NCI-H128 (cell line): ENCODE measurements around the gene RARB.

Experiments
- DNase-seq: peaks from one replicate; lab custom pipeline; 2025; ENCODE audit not compliant: unreplicated experiment; lab: John Stamatoyannopoulos, UW

RARB gene

DNA sequence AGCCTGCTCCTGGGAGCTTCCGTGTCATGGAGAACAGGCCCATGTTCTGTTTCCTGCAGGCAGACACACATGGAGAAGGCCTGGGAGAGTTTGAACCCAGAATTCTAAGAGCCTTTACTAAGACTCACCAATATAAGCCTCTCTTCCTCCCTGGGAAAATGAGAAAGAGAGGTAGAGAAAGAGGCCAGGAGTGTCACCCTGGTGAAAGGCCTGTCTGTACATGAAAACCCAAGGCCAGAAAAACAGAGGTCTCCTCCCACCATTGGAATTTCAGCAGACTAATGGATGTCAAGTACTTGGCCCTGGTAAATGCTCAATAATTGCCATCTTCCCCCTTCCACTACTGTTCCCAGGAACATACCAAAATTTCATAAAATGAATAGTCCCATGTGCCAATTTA lies 119.0 kb downstream of the RARB start:
- no peak for DNase-seq

DNA sequence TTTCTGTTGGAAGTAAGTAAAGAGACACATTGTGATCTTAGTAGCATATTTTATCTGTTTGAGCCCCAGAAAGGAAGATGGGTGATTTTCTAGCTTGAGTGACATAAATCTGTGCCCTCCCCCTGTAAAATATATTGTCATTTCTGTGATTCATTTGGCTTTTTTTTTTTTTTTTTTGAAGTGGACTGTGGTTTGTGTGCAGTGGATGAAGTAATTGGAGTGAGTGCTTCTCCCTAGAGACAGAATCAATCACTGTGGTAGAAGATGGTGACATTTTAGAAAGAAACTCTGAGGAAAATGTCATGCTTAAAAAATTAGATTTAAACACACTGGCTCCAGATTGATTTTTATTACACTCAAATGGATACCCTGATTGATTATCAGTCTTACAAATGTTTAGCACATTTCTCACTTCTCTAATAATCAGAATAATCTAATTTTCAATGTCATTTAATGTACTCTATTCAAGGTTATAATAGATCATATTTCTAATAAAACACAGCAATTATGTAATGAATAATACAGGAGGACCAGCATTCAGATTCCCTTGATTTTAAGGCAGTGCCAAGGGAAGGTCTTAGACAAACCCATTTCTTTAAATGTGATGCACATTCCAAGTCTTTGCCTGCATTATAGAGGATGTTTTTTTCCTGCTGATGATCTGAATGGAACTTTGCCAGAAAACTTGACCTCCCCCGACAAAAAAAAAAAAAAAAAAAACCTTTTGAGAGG lies 120.0 kb downstream of the RARB start:
- no peak for DNase-seq

DNA sequence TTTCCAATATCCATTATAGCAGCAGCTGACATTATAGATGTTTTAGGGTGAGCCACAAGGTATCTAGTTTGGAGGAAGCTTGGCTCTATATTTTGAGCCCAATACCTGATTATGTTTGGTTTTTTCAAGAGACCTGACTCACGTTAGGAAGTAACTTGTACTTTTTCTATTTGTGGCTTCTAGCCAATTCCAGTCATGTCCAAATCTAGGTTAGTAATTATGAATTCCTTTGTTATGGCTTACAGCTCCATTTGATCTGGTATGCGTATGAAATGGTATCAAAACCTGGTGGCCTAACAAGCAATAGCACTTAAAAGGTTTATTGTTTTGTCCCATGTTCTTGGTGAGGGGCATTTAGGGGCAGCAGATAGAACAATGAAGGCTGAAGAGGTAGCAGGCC lies 120.8 kb downstream of the RARB start:
- DNase-seq, result no peak

DNA sequence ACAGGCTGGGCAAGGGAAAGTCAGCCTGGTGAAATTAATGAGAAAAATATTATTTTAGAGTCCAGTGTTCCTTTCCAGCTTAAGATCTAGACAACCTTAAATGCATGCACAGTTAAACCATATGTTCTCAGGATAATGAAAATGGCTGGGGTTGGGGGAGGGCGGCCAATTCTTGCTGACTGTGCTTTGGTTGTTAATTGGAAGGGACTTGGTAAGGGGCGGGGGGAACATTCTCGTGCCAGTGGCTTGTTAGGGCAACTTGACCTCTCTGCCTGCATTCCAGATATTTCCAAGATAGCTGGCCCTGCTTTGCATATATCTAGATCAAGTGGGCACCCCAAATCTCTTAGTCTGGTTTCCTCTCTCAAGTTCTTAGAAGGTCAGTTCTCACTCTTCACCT lies 124.2 kb downstream of the RARB start:
- DNase-seq, result no peak

DNA sequence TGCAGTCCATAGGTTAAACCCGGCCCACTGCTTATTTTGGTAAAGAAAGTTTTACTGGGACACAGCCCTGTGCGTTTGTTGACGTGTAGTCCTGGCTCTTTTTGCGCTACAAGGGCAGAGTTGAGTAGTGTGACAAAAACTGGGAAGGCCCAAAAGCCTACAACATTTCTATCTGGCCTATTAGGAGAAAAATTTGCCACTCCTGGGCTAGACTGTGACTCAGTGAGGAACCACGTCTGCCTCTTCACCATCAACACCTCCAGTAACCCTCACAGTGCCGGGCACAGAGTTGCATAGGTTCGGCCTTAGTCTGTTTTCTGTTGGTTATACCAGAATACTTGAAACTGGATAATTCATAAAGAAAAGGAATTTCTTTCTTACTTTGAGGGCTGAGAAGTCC lies 126.3 kb downstream of the RARB start:
- DNase-seq, result no peak

DNA sequence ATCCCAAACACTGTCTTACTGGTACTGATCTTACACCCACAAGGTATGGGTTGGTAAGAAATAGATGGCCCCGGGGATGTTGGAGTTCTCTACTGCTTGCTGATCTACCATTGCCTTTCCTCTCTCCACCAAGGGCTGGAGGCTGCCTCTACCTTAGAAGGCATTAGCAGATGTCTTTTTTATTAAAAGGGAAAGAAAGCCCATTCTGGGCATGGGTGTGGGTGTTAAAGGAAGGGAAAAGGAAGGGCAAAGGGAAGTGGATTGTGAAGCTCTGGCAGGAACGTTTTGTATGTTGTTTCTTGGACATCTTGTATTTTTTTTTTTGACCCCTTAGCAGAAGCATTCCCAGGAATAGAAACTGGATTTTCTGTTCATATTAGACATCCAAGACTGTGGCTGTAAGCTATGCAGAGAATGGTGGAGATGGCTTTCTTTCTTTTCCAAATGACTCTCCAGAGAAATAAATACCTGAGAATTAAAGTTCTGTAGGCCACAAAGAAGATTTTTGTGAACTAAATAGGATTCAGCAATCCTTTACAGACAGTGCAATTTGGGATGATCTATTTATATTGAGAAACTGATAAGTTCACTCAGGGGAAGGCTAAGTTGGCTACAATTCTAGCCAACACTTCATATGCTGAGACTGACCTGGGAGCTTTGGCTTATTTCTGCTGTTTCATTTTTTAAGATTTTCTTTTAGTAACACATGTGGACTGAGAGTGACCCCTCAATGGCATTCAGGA lies 127.8 kb downstream of the RARB start:
- no peak for DNase-seq

DNA sequence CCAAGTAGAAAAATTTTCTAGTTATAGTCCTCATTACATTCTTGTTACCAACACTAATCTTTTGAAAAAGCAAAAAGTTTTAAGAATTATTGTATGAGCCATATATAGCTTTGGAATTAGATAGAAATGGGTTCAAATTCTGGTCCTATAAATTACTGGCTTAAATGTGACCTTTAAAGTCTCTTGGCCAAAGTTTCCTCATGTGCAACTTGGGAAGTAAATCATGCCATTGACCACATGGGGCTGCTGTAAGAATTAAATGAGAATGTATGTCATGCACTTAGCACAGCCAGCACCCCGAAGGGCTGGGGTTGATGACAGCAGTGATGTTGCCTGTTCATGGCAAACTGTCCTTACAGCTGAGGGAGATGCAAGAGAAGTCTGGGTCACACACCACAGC lies 128.4 kb downstream of the RARB start:
- no peak for DNase-seq

DNA sequence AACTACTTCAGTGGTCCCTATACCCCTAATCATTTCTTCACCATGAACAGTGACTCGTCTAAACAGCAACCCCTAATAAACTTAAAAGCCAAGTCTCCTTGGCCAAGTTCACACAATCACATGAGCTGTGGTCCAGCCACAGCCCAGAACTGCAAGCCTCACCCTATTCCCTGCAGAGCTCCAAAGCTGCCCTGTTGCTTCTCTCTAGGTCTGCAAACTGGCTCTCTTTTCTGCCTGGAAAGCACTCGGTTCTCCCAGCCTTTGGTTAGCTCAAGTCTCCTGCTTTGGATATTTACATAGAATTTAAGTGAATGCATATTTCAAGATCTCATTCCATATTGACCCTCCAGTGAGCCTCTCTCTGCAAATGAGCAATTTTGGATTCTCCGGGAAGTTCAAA lies 129.6 kb downstream of the RARB start:
- DNase-seq, result no peak

DNA sequence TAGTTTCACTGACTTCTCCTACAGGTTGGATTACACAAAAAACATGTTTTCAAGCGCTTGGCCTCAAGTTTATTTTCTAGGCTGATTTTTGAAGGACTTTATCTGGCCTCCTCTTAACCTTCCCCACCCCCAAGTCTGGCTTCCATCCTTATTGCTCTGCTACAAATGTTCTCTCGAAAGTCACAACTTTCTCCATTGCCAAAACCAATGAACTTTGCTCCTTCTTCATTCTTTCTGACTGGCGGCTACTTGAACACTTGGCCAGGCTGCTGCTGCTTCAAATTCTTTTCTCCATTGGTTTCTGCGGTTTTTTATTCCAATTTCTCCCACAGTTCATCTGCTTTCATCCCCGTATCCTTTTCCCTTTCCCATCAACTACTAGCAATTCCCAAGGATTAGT lies 130.1 kb downstream of the RARB start:
- no peak for DNase-seq

DNA sequence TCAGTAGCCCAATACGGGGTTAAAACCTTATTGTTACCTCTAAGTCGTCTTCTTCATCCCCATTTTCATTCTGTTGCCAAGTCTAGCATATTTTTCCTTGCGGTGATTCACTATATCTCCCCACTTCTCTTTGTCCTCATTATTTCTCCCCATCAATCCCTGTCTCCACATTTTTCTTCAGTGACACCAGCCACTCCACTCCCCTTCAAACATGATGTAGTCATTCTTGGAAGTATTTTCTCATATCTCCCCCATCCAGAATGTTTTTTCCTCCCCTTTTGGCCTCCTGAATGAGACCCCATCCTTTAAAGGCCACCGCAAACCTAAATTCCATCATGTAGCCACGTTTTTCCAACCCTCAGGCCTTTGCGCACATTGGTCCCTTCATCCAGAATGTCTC lies 130.7 kb downstream of the RARB start:
- DNase-seq, result no peak

DNA sequence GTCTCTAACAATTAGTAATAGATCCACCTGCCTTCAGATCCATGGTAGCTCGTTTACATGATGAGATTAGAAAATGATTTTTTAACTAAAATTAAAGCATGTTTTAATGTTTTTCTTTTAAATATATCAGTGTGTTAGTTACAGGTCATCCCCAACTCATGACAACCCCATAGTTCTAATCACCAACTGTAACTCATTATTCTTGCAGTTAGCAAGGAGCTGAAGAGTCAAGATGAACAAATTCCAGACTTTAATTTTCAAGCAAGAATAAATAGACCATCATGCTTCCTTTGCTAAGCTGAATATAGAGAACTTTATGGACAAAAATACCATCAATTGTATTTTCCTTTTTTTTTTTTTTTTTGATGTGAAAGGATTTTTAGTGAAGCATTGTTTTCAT lies 135.5 kb downstream of the RARB start:
- DNase-seq, result no peak

DNA sequence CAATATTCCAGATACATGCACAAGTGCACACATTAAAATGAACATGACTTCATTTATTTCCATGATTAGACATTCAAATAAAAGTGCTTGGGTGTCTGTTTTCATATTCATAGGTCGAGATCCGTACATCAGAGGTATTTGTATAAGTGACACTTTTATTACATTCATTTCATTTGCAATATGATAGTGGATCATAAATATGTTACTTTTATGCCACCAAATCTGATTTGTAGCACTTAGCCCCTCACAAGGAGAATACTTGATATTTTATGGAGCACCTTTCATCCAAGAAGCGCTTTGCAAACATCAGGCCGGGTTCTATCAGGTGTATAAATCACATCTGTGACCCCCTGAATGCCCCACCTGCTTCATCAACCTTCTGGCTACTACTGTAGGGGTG lies 136.0 kb downstream of the RARB start:
- DNase-seq, result no peak

DNA sequence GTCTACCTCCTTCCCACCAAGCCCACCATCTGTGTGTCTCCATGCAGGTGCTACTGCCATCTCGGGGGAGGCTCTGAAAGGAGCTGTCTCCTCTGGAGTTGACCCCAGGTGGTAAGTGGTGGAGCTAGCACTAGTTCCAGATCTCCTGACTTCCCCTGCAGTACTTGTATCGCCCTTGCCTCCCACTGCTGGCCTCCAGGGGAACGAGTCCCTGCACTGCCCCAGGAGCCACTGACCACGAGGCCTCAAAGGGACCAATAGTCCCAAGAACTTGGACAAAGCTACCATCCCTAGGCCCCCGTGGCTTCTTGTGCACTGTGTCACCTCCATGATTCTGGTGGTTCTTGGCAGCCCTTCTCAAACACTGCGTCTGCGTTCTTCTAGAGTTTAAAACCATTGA lies 137.7 kb downstream of the RARB start:
- no peak for DNase-seq

DNA sequence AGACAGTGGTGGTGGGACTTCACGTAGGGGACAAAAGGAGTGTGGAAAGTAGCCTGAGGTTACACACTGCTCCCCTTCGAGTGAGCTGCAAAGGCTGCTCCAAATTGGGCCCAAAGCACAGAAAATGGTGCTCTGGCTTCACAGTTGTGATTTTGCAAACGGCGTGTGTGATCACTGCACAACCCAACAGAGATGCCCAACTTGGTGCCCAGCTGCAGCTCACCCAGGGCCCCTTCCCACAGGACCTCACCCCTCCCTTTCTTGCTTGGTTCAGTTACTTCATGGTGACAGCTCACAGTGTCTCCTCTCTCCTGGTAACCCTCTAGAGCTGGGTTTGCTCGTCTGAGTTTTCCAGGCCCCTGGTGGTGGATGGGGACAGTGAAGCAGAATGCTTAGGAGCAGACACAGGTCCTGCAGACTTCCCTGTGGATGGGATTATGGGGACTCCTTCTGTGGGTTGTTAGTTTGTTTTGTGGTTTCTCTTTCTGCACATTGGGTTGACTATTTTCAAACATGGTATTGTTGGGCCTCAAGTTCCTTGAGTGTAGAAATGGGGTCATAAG lies 138.4 kb downstream of the RARB start:
- DNase-seq, result no peak

DNA sequence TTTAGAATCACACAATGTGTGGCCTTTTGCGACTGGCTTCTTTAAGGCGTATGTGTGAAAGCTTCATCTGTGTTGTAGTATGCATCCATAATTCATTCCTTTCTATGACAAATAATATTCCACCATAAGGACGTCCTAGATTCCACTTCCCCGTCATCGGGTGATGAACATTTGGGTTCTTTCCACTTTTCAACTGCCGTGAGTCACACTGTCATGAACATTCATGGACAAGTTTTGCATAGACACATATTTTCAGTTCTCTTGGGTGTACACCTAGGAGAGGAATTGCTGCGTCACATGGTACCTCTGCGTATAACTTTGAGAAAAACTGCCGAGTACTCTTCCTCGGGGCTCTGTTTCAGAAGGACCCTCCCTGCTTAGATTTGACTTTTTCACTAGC lies 139.3 kb downstream of the RARB start:
- no peak for DNase-seq

DNA sequence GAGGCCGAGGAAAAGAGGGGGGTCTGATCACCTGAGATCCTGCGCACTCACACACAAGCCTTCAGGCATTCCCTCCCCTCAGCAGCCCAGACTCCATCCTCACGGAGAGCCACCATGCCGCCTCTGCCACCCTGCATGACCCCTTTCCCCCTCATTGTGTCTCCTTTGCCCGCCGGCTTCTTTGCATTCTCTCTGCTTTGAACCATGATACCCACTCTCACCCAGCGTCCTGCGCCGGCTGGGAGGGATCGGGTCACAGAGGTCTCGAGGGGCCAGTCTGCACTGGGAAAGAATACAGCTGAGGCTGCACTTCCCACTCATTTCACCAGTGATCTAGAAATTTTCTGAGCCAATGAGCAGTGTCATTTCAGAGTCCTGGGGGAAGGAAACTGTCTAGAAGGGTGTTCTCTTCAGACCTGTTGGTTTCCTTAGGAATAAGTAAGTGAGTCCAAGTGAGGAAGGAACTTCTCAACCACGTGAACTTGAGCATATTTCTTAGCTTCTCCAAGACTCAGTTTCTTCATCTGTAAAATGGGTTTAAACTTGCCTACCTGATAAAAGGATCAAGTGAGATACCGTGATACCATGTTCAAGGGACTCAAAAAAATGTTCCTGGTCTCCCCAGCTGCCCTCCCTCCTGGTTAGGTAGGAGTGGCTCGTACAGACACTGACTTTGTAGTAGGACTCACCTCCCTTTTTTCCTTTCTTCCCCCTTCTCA lies 139.9 kb downstream of the RARB start:
- no peak for DNase-seq

DNA sequence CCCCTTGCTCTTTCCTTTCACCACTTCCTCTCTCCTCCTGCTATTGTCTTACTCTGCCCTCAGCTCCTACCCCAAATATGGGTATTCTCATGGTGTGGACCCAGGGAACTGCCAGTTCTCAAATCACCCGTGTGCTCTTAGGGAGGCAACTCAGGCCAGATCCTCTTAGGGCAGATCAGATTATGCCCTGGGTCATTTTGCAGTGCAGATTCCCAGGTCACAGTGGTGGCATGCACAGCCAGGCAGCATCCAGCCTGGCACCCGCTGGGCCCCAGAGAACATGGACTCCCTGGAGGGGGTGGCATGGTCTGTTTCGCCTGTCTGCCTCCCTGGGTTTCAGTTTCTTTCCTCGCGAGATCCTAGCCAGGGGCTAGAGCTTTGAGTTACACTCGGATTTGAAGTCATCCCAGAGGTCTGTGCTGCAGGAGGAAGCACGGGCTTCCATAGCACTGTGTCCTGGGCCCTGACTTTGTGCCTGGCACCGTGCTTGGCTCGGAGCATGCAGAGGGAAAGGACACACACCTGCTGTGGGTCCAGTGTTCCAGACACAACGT lies 140.5 kb downstream of the RARB start:
- no peak for DNase-seq

DNA sequence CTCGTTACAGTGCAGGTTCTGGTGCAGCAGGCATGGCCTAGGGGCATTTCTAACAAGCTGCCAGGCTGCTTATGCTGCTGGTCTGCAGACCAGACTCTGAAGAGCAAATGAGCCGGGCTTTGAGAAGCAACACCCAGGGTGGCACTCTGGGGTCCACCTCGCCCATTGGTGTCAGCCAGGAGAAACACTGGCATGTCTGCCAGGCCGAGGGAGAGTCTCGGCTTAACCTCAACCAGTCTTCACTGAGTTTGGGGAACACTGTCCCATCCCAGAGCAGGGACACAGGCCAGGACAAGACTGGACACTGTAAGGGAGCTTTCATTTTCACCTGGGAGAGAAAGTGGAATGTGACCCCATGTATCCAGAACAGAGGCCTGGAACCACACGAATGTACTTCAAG lies 143.2 kb downstream of the RARB start:
- DNase-seq, result no peak

DNA sequence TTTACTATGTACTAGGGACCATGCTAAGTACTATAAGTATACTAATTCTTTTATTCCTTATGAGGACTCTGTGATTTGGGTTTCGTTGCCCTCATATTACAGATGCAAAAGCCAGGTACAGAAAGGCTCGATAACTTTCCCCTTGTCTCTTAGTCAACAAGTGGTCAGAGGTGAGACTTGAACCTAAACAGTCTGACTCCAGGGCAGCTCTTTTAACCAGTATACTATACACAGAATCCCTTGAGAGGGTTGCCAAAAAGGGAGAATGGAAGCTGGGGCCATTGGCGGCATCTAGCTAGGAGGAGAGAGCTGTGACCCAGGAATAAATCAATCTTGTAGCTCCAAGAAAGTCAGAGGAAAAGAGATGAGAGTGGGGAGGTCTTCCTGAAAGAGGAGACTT lies 144.3 kb downstream of the RARB start:
- DNase-seq, result no peak

DNA sequence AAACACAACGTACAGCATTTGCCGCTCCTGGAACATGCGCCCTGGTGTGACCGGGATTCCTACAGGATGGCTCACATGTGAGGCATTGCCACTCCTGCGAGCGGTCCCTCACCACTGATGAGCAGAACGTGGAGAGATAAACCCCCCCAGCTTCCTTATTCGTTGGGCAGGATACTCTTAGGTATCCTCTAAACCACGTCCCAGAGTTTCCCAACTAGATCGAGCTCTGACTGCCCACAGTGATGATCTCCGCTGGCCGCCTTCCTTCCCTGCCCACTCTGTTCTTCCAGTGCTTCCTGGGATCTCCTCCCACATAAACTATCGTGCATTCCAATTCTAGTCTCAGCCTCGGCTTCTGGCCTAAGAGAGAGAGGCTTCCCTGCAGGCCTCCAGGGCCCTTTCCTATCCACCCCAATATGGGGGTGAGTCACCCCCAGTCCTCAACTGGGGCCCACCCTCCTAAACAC lies 144.9 kb downstream of the RARB start:
- no peak for DNase-seq

DNA sequence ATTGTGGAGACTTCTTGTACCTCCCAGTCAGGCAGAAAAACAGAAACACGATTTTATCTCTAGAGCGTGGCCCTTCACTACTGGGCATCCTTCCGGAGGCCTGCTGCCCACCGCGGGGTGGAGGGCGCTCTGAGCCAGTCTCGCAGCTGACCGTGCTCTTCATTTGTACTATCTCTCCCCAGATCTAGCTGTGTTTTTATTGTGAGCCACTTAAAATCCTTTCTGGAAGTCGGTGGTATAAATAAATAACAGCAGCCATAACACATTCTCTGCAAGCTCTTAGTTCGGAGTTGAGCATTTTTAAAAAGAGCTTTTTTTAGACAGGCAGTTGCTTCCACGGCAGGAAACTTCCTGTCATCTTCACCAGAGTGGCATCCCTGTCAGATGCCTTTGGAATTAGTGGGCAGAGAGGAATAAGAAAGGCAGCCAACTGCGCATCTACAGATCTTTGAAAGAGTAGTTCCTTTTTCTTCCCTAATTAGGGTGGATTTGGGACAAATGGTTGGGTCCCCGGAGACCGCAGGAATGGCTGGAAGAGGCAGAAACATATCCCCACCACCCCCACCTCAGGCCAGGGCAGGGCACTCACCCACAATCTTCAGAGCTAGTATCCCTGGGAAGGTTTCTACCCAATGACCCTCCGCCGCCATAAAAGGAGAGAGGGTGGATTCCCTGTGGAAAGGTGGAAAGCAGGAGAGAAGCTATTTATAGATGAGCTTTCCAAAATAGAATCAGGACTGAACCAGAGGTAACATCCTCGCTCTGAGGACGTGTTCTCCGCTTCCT lies 145.5 kb downstream of the RARB start:
- no peak for DNase-seq
